ENCODE measurements around the gene RASAL2. TPM values are rescaled to one million over a fixed set of nuclear protein-coding genes. Genes with fewer than 3 reads are reported as not detected.
A peak's percentile ranks its signal among the peaks of the same experiment; 100 is the strongest.
"Not testable (repeated sequence)": the region's sequence is repeated elsewhere in the genome, so short reads cannot be mapped to it uniquely, and the experiment has no call there.

Gene RASAL2
- total RNA-seq, 4 donors from 2014 or later, result 31.8 to 48.3 (median 37.8) TPM

GRCh38 chr1:178500936-178501554 lies 407.1 kb downstream of the RASAL2 start:
- TF ChIP-seq, protein P1, sequence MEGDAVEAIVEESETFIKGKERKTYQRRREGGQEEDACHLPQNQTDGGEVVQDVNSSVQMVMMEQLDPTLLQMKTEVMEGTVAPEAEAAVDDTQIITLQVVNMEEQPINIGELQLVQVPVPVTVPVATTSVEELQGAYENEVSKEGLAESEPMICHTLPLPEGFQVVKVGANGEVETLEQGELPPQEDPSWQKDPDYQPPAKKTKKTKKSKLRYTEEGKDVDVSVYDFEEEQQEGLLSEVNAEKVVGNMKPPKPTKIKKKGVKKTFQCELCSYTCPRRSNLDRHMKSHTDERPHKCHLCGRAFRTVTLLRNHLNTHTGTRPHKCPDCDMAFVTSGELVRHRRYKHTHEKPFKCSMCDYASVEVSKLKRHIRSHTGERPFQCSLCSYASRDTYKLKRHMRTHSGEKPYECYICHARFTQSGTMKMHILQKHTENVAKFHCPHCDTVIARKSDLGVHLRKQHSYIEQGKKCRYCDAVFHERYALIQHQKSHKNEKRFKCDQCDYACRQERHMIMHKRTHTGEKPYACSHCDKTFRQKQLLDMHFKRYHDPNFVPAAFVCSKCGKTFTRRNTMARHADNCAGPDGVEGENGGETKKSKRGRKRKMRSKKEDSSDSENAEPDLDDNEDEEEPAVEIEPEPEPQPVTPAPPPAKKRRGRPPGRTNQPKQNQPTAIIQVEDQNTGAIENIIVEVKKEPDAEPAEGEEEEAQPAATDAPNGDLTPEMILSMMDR (IDR thresholded peaks at IDR 0.05), result no peak
- TF ChIP-seq EP300 (IDR thresholded peaks at IDR 0.05) (no peak), POLR2AphosphoS5 (IDR thresholded peaks at IDR 0.05) (no peak)
- DNase-seq (ENCODE audit: low spot score in 2 of 2), result no peak

GRCh38 chr1:178501705-178502329 lies 407.9 kb downstream of the RASAL2 start:
- H3K9me3 ChIP-seq, result no peaks in the 10 kb centered on the region
- no peak for DNase-seq (ENCODE audit: low spot score in 2 of 2)
- no peak for TF ChIP-seq EP300 (IDR thresholded peaks at IDR 0.05)
- TF ChIP-seq, protein P1 (IDR thresholded peaks at IDR 0.05), result peak; percentile 7 to 72
- 36% methylated on average over 5 of the region's 5 CpGs for WGBS
- no peaks in the 10 kb centered on the region for H3K36me3 ChIP-seq
- H3K4me1 ChIP-seq, result no peaks in the 10 kb centered on the region
- H3K27ac ChIP-seq, result no peak overlapping the region
- no peak overlapping the region for H3K4me3 ChIP-seq
- no peaks in the 10 kb centered on the region for H3K27me3 ChIP-seq

More at GRCh38 chr1:178500936-178501554, 407.1 kb downstream of the RASAL2 start:
- Histone ChIP-seq H3K27ac (no peak overlapping the region), H3K4me1 (no peaks in the 10 kb centered on the region), H3K36me3 (no peaks in the 10 kb centered on the region), H3K27me3 (no peaks in the 10 kb centered on the region), H3K9me3 (no peaks in the 10 kb centered on the region), H3K4me3 (no peak overlapping the region)
- 90% methylated on average over 8 of the region's 10 CpGs for WGBS

DNA sequence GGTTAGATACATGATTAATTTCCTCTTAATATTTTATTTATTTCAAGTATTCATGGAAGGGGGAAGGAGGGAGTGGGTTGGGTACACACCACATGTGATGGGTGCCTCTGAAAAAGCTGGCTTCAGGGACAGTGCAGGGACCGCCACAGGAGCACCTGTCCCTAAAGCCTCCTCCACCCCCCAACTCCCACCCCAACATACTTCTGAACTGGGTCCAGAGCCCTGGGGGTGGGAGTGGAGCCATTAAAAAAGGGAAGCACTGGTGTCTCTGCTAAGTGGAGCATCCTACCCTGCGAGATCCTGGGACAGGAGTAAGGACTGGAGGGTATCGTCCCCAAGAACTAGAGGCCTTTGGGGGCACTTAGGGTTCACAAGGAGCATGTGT lies 408.4 kb downstream of the RASAL2 start:
- WGBS, result 100% methylated on average over 3 of the region's 3 CpGs
- TF ChIP-seq POLR2A (IDR thresholded peaks at IDR 0.05), result no peak
- TF ChIP-seq, protein P1 (IDR thresholded peaks at IDR 0.05), result no peak
- TF ChIP-seq EP300 (IDR thresholded peaks at IDR 0.05), result no peak
- no peak for TF ChIP-seq POLR2AphosphoS5 (IDR thresholded peaks at IDR 0.05)
- Histone ChIP-seq H3K27ac (no peak overlapping the region), H3K27me3 (no peaks in the 10 kb centered on the region), H3K4me1 (no peaks in the 10 kb centered on the region), H3K9me3 (no peaks in the 10 kb centered on the region), H3K36me3 (no peaks in the 10 kb centered on the region), H3K4me3 (no peak overlapping the region)
- no peak for DNase-seq (ENCODE audit: low spot score in 2 of 2)

GRCh38 chr1:178502856-178503255 lies 409.0 kb downstream of the RASAL2 start:
- H3K27me3 ChIP-seq, result no peaks in the 10 kb centered on the region
- no peak for TF ChIP-seq POLR2AphosphoS5 (IDR thresholded peaks at IDR 0.05)
- no peak for TF ChIP-seq EP300 (IDR thresholded peaks at IDR 0.05)
- TF ChIP-seq POLR2A (IDR thresholded peaks at IDR 0.05), result no peak
- TF ChIP-seq, protein P1 (IDR thresholded peaks at IDR 0.05), result no peak
- no peak for DNase-seq (ENCODE audit: low spot score in 2 of 2)
- WGBS, result 85% methylated on average over 4 of the region's 5 CpGs
- no peaks in the 10 kb centered on the region for H3K36me3 ChIP-seq
- H3K4me1 ChIP-seq, result no peaks in the 10 kb centered on the region
- no peaks in the 10 kb centered on the region for H3K9me3 ChIP-seq
- no peak overlapping the region for H3K27ac ChIP-seq
- no peak overlapping the region for H3K4me3 ChIP-seq

GRCh38 chr1:178503316-178503715 lies 409.4 kb downstream of the RASAL2 start:
- H3K27me3 ChIP-seq; H3K27ac ChIP-seq; H3K4me1 ChIP-seq; DNase-seq (ENCODE audit: low spot score in 2 of 2); H3K9me3 ChIP-seq; H3K36me3 ChIP-seq; H3K4me3 ChIP-seq: not testable (repeated sequence)
- WGBS, result 94% methylated on average over 14 of the region's 14 CpGs

Data from suprapubic skin (tissue), 4 donors.